NCI-H1694 treated with DMSO at 0.1 percent for 48 hours (cell line): ENCODE measurements around the gene CALHM5.

Experiments used
- DNase-seq: peaks from one replicate; lab custom pipeline; 2025; lab: John Stamatoyannopoulos, UW

The CALHM5 gene

DNA sequence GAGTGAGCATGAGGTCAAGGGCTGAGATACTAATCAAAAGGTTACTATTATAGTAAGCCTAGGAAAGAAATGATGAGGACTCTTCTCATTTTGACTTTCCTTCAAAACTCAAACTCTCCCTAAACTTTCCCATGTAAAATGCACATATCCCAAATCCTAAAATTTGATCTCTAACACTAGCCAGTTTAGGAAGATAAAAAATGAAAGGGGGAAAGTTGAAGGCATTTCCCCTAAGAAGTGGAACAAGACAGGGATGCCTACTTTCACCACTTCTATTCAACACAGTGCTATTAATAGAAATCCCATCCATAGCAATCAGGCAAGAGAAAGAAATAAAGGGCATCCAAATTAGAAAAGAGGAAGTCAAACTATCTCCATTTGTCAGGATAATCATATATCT lies 2.9 kb upstream of the CALHM5 start:
- no peak for DNase-seq

GRCh38 chr6:116512111-116512559 lies 696 bp downstream of the CALHM5 start:
- no peak for DNase-seq

- DNase-seq = no peak
Observed at GRCh38 chr6:116512734-116513133, 1.3 kb downstream of the CALHM5 start.

DNA sequence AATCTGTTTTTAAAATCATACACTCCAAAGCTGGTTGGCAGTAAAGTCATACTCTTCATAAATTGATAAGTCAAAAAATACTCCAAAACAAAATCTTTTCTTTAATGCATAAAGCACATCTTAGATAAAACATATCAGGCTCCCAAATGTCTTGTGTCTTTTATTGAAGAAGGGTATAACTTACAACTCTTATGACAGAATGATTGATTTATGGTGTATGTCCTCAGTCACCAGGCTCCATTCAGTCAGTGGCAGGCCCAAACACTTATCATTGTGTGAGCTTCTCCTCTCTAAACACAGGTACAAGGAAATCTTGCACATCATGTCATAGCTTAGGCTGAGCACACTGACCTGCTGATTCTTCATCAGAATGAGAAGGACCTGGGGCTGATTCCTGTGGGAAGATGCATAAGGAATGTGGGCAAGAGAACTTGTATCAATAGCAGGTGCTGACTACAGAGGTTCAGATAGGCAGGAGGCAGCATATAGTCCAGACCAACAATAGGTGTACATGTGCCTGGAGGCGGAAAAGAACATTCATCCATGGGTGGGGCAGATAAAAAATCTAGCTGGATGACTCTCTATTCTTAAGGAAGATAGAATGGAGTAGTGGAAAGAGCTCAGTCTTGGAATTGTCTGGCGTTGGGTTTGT lies 1.9 kb downstream of the CALHM5 start:
- no peak for DNase-seq

GRCh38 chr6:116514111-116514510 lies 2.7 kb downstream of the CALHM5 start:
- no peak for DNase-seq

DNA sequence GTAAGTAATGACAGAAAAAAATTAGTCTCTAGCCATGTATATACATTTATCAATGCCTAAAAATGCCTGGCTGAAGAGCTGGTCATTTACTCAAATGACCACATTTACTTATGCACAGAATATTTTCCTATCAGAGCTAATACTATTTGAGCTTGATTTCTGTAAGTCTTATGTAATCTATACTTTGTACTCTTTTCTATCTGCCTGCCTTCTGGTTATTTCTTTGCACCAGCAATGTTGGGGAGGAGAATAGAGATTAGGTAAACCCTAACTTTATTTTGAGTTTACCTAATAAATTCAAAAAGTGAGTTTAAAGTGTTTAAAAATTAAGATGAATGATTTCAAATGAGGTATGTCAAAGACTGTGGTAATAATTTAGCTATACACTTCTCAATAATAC lies 3.7 kb downstream of the CALHM5 start:
- DNase-seq = no peak

DNA sequence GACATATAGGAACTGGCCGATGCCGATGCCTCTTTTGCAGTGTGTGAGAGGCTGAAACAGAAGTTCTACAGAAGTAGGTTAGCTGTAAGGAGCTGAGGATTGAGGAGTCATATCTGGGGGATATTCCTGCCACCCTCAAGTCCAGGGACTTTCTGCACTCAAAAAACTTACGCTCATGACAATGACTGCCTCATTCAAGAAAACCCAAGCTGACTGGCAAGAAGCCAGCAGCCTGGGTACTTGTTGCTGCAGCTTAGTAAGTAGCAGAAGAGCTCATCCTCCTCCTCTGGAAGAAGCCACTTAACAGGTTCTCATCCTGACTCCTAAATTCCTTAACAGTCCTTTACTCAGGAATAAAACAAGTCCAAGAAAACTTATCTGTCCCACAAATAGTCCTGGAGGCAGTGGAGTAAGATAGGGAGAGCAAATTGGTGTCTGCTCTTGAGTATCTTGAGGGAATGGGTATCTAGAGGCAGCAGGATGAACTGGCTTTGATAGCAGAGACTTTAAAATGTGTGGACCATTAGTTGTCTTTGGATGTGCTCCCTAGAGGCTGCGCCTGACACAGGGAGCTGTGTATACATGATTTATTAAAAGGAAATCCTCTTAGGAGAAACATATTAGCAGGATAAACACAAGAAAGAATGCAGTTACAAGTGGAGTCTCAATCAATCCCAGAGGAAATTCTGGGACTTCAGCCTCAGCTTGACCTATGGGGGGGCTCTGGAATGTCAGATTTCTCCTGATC lies 7.4 kb downstream of the CALHM5 start:
- no peak for DNase-seq

DNA sequence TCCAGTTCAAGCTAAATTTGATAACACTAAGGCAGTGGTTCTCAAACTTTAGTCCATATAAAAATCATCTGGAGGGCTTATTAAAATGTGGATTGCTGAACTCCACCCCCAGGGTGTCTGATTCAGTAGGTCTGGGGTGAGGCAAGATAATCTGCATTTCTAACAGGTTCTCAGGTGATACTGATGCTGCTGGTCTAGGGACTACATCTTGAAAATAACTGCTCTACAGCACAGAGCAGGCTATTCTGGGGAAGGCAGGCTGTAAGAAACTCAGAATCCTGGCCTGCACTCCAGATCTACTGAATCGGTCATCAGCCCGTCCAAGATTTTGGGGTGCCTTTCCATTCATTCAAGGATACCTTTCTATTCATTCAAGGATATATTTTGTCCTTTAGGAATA lies 11.5 kb downstream of the CALHM5 start:
- no peak for DNase-seq

GRCh38 chr6:116524236-116524635 lies 12.8 kb downstream of the CALHM5 start:
- no peak for DNase-seq

- no peak for DNase-seq
Observed at GRCh38 chr6:116528133-116528532, 16.7 kb downstream of the CALHM5 start.

DNA sequence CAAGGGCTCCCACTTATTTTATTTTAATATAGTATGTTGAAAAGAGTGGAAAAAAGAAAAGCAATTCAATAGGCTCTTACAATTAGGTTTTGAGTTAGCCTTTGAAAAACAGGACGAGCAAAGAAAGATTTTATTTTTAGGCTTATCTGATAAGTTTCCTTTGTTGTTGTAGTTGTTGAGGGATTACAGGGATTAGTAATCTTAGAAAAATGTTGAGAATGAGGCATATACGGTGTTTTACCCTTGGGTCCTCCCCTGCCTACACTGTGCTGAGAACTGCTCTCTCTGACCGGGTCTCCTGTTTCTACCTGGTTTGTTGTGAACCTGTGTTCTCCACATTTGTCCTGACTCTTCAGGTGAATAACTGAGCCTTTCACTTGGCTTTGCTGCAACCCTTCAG lies 17.3 kb downstream of the CALHM5 start:
- DNase-seq = no peak

- DNase-seq = no peak
Observed at GRCh38 chr6:116529466-116530290, 18.2 kb downstream of the CALHM5 start.

DNA sequence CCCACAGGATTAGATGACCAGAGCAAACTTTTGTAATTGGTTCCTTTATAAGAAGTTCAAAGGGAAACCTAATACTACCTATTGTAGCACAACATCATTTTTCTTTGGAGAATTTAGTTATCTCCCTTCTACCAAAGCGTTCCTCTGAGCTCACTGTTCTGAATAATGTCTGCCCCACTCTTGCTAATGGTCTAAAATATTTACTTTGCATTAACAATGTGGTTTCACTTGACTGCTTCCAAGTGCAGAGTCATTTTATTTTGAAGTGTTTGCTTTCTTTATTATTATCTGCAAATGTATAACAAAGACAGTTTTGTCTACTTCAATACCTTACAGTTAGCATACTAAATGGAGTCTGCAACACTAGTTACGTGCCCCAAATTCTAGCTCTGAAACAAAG lies 19.0 kb downstream of the CALHM5 start:
- no peak for DNase-seq

GRCh38 chr6:116531675-116532570 lies 20.5 kb downstream of the CALHM5 start:
- DNase-seq = peak; percentile 57

DNA sequence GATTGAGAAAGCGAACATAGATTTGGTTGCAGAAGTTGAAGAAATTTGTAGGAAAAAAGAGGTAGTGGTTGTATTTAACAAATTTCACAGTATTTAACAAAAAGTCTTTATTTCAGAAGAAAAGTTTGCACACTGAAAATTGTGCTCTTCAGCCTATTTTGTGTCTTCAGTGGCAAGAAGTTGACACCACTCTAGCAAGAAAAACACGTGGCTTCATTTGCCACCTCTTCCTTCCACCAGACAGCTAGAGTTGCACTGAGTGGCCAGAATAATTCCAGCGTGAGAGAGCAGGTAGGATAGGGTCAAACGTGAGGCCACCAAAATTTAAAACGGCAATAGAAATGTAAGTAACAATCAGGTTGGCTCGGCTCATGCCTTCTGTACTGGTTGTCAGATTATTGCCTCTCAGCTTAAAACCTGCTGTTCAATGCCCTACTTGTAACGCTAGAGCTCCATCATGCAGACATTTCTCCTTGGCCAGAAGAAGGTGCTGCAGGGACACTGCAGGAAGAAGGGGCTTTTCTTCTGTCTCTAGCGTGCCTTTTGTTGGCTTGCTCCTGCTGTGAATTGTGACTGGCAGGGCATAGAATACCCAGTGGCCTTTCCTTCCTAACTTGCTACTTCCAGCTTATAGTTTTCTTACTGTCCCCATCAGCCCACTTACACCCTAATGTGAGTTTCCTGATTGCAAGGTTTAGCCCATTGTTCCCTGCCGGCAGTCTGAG lies 22.0 kb downstream of the CALHM5 start:
- DNase-seq = no peak

- no peak for DNase-seq
Observed at GRCh38 chr6:116535109-116535508, 23.7 kb downstream of the CALHM5 start.

DNA sequence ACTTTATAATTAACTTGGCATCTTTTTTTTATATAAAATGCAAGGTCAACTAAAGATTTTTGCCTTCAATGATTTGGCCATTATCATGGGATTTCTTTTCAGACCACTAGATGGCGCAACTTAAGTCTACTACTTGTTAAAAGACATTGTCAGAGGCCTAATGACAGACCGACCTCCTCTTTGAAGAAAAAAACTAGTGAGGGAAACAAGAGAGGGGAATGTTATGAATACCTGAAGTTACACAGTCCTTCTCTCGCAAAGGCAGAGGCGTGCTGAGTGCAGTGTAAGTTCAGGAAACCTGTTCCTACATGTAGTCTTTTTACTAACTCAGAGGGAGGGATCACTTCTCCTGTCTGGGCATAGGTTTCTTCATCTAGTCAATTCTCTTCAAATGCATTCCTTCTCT lies 24.8 kb downstream of the CALHM5 start:
- DNase-seq = peak; percentile 71

GRCh38 chr6:116542426-116542825 lies 31.0 kb downstream of the CALHM5 start:
- no peak for DNase-seq

DNA sequence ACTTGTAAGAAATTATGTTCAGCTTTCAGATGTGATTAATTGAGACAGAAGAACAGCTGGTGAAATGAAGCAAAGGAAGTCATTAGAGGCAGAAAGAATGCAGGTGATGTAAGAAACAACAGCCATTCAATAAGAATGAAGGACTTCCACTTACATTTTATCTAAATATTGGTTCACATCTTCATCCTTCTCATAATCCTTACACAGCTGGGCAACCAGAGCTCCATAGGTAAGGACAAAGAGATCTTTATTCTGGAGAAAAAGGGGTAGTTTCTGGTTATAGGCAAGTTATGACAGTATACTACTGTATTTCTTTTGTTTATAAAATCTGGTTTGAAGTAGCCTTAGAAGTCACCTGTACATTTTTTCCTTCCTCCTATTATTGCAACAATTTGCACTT lies 31.7 kb downstream of the CALHM5 start:
- DNase-seq = no peak

DNA sequence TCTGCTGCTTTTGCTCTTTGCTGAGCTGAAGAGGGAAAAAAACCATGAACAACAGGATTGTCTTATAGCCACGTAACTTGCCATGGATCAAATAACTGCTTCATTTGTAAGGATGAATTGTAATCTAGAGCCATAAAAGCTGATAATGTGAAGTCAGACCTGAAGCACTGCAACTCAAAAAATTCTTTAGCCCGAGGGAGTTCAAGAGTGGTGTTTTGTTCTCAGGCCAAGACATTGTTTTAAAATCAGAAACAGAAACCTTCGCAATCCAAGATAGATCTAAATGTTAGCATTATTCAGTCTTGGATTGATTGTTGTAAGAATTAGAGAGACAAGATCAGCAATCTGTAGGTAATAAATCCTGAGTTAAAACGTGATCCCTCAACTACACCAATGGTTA lies 34.2 kb downstream of the CALHM5 start, which contains the start of gene TRAPPC3L:
Gene TRAPPC3L (minus strand): TSS at position 34 of the 400 bp plus-strand sequence. CDS start 170 bp downstream, outside the sequence.
- no peak for DNase-seq

- DNase-seq = no peak
Observed at GRCh38 chr6:116547358-116547757, 35.9 kb downstream of the CALHM5 start.
